Fibroblast of the aortic adventitia (primary cell): Measurements from ENCODE around the gene RBKS. TPM values are rescaled to one million over a fixed set of nuclear protein-coding genes. Genes with fewer than 3 reads are reported as not detected.
A peak's percentile ranks its signal among the peaks of the same experiment; 100 is the strongest.

Experiments used
- DNase-seq: peaks from one replicate; pipeline ENCODE4 v3.0.0-alpha.2; 2010; ENCODE audit warnings: low read depth
- H3K4me3 ChIP-seq: 2 replicates; pipeline ENCODE4 v1.5.1; 2011; ENCODE audit warnings: low read depth, mild to moderate bottlenecking, control low read depth, low read length, moderate library complexity
- total RNA-seq: library from RNA; depleted of rRNA; stranded (reverse); fragments of >200 nt; gene quantifications from 2 replicates; pipeline ENCODE4 v1.2.3, GENCODE V29; 2012; ENCODE audit warnings: low replicate concordance
- TF ChIP-seq, protein P1 (sequence below): IDR thresholded peaks from 2 replicates; pipeline ENCODE4 v1.5.1; 2011; ENCODE audit warnings: mild to moderate bottlenecking, low read length, control low read depth, inconsistent platforms; ENCODE audit not compliant: insufficient read depth

RBKS gene
- total RNA-seq, 1 donor = 1.4 TPM

DNA sequence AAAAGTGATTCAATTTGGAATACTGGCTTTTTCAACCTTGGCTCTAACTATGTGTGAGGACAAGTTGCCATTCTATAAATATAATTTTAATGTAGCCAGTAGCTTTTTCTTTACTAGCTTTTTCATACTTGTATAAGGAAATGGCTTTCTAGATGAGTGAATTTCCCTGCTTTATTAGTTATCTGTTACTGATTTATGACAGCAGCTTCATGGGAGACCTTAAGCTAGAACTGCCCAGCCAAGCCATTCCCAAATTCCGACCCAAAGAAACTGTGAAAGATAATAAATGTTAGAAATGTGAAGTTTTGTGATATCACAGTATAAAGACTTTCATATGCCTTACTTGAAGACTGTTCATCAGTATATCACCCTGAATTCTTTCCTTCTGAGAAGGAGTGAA lies 32.7 kb upstream of the RBKS start:
- no peak for DNase-seq
- TF ChIP-seq, protein P1, sequence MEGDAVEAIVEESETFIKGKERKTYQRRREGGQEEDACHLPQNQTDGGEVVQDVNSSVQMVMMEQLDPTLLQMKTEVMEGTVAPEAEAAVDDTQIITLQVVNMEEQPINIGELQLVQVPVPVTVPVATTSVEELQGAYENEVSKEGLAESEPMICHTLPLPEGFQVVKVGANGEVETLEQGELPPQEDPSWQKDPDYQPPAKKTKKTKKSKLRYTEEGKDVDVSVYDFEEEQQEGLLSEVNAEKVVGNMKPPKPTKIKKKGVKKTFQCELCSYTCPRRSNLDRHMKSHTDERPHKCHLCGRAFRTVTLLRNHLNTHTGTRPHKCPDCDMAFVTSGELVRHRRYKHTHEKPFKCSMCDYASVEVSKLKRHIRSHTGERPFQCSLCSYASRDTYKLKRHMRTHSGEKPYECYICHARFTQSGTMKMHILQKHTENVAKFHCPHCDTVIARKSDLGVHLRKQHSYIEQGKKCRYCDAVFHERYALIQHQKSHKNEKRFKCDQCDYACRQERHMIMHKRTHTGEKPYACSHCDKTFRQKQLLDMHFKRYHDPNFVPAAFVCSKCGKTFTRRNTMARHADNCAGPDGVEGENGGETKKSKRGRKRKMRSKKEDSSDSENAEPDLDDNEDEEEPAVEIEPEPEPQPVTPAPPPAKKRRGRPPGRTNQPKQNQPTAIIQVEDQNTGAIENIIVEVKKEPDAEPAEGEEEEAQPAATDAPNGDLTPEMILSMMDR = no peak
- H3K4me3 ChIP-seq = no peak overlapping the region

DNA sequence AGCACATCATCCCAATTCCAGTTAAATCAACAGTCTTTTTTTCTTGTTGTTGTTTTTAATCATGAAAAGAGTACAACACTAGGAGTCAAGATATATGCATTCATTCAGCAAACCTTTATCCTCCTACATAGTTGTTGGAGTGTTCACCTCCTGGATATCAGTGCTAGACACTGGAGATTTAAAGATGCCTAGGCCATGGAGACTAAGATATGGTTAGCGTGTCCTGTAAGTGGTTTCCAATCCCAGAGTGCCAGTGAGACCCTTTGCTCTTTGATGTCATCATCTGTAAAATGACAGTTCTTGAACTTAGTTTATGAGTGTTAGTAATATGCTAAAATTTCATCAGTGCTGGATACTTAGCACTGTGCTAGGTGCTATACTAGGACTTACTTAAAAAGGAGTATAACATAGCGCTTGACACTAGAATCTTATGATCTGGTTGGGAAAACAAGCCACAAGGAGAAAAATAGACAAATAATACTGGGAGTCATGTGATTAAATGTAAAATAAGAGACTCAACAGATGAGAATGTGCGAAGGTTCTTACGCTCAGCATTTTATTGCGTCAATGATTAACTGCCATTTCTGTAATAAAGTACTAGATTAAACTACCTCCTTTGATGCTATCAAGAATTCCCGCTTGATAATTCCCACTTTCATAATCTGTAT lies 31.8 kb upstream of the RBKS start:
- TF ChIP-seq, protein P1 = no peak
- no peak for DNase-seq
- no peak overlapping the region for H3K4me3 ChIP-seq

DNA sequence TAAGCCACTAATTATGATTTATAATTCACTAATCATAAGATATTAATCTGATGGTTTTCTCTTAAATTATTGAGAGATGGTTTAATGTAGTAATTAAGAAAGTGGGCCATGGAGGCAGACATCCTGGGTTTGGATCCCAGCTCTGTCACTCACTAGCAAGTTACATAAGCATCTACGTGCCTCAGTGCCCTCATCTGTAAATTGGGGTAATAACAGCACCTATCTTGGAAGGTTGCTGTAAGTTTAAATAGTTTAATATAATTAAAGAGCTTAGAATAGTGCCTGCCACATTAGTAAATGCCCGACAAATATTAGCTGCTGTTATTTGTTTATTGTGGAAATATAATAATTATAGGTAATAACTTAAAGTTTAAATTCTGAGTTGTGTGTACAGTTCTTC lies 31.2 kb upstream of the RBKS start:
- TF ChIP-seq, protein P1 = no peak
- no peak overlapping the region for H3K4me3 ChIP-seq
- DNase-seq = no peak

DNA sequence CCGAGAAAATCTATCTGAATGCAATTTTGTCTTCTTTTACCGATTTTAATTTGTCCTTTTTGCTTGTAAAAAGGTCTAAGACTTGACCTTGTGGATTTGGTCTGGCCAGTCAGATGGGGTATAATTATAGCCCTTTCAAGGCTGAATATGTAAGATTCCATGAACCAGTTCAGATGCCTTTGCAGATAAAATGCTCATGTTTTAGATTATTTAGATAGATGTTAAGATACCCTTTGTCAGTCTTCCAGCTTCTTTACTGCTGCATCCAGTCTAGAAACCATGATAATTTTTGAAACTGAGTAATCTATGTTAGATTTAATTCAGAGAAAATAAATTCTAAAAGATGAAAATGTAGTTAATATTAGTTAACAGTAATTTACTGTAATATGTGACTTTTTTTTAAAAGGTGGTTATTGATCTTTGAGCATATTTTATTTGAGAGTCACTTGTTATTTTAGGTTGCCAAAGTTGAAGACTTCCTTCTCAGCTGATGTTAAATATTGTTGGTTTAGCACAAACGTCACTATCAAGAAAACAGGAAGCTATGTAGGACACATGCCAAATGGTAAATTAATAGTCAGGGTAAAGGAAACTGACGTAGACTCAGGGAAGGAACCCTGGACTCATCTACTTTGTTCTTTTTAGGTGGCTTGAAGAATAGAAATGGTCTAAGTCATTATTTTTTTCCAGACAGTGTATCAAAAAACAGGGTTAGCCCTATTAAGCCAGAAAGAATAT lies 30.1 kb upstream of the RBKS start:
- H3K4me3 ChIP-seq = no peak overlapping the region
- peak; percentile 43 for DNase-seq
- TF ChIP-seq, protein P1 = no peak

DNA sequence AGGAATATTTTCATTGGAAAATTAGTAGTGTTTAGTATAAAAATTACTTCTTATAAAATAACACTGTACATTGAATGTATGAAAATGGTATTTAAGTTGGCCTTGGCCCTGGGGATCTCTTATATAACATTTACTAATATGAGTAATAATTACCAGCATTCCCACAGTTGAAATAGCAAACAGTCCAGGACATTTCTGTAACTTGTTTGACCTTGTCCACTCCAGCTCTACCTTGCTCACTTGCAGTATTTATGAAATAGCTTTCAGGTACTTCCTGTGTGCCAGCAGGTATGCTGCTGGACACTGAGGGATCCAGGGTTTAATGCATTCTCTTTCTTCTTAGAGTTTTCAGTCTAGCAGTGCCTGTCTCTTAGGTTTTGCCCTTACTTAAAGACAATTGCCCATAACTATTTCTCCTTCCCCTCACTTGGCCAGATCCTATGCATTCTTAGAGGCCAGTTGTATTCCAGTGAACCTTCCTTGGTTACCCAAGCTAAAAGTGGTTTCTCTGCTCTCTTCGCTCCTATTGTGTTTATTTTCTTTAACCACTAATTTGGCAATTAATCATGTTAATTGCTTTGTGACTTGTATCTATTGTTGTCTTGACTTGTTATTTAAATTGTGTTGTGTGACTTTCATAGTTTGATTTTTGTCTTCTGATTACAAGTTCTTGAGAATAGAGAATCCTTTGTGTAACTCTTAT lies 26.3 kb upstream of the RBKS start:
- no peak overlapping the region for H3K4me3 ChIP-seq
- DNase-seq = no peak
- TF ChIP-seq, protein P1 = no peak

DNA sequence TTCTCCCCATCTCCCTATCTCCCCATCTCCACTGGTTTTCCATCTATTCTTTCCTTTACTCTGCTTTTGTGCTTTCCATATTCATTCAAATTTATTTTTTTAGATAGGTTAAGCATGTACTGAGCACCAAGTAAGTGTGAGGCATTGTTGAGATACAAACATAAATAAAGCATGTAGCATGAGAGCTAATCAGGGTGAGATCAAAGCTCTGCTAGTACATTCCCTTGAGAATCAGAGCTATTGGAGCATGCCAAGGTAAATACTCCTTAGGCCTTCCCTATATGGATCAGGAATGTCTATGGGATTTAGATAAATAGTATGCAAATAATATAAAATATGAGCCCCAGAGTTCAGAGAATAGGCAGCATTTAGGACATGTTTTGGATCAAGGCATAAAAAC lies 25.7 kb upstream of the RBKS start:
- no peak overlapping the region for H3K4me3 ChIP-seq
- no peak for DNase-seq
- TF ChIP-seq, protein P1 = no peak
